Measurements from ENCODE around the gene SYS1. TPM values are rescaled to one million over a fixed set of nuclear protein-coding genes. Genes with fewer than 3 reads are reported as not detected.

SYS1 gene
- polyA plus RNA-seq, 1 donor from 2014 or later = 24.4 TPM

Other genes with a start within 250 kb of the SYS1 start
- not detected for gene WFDC5, start 248.0 kb upstream of the SYS1 start, polyA plus RNA-seq
- gene WFDC12, start 238.7 kb upstream of the SYS1 start, polyA plus RNA-seq = not detected
- 0.65 TPM for gene PI3, start 188.3 kb upstream of the SYS1 start, polyA plus RNA-seq
- not detected for gene SEMG1, start 156.1 kb upstream of the SYS1 start, polyA plus RNA-seq
- not detected for gene SEMG2, start 141.8 kb upstream of the SYS1 start, polyA plus RNA-seq
- gene SLPI, start 108.6 kb upstream of the SYS1 start, polyA plus RNA-seq = not detected
- not detected for gene RBPJL, start 56.3 kb upstream of the SYS1 start, polyA plus RNA-seq
- not detected for gene MATN4, start 54.9 kb upstream of the SYS1 start, polyA plus RNA-seq
- not detected for gene SDC4, start 14.7 kb upstream of the SYS1 start, polyA plus RNA-seq
- not detected for gene TP53TG5, start 15.2 kb downstream of the SYS1 start, polyA plus RNA-seq
- not detected for gene DBNDD2, start 45.1 kb downstream of the SYS1 start, polyA plus RNA-seq
- 69.3 TPM for gene PIGT, start 53.0 kb downstream of the SYS1 start, polyA plus RNA-seq
- gene WFDC2, start 106.6 kb downstream of the SYS1 start, polyA plus RNA-seq = 2.2 TPM
- not detected for gene SPINT3, start 152.5 kb downstream of the SYS1 start, polyA plus RNA-seq
- gene WFDC6, start 176.3 kb downstream of the SYS1 start, polyA plus RNA-seq = not detected
- not detected for gene EPPIN, start 184.2 kb downstream of the SYS1 start, polyA plus RNA-seq
- gene WFDC8, start 216.1 kb downstream of the SYS1 start, polyA plus RNA-seq = not detected